ENCODE results near the gene CKMT1B. TPM values are rescaled to one million over a fixed set of nuclear protein-coding genes. Genes with fewer than 3 reads are reported as not detected.
"Not testable (repeated sequence)": the region's sequence is repeated elsewhere in the genome, so short reads cannot be mapped to it uniquely, and the experiment has no call there.

Gene CKMT1B
- total RNA-seq (100 to 1,000 TPM in 1 of 5 donors, 10 to 100 TPM in 4; 14.0 to 118 (median 54.8) TPM), polyA plus RNA-seq (10 to 100 TPM; 17.2 to 41.1 (median 27.2) TPM)
- long read RNA-seq, donor 1, partial matches to known transcripts = 0 of 4 reads
- long read RNA-seq, donor 1, other reads (novel, unspliced or antisense) = 0 of 4 reads
- long read RNA-seq, donor 2, partial matches to known transcripts = 0 of 1 reads
- long read RNA-seq, donor 2, other reads (novel, unspliced or antisense) = 0 of 1 reads
- long read RNA-seq, donor 3, partial matches to known transcripts = 0 of 6 reads
- long read RNA-seq, donor 3, other reads (novel, unspliced or antisense) = 0 of 6 reads
- long read RNA-seq, donor 4, partial matches to known transcripts = 0 of 1 reads
- long read RNA-seq, donor 4, other reads (novel, unspliced or antisense) = 0 of 1 reads
- long read RNA-seq, donor 5, partial matches to known transcripts = 0 of 1 reads
- long read RNA-seq, donor 5, other reads (novel, unspliced or antisense) = 0 of 1 reads
- long read RNA-seq, donor 6, transcript CKMT1B-201 (10 exons, 1,779 nt) = major isoform, 5 of 9 reads
- long read RNA-seq, donor 6, partial matches to known transcripts = 0 of 9 reads
- long read RNA-seq, donor 6, other reads (novel, unspliced or antisense) = 0 of 9 reads
- long read RNA-seq, donor 7, partial matches to known transcripts = 0 of 5 reads
- long read RNA-seq, donor 7, other reads (novel, unspliced or antisense) = 0 of 5 reads
- long read RNA-seq, donor 8, partial matches to known transcripts = 0 of 5 reads
- long read RNA-seq, donor 8, other reads (novel, unspliced or antisense) = 0 of 5 reads
- long read RNA-seq, donor 9, partial matches to known transcripts = 0 of 1 reads
- long read RNA-seq, donor 9, other reads (novel, unspliced or antisense) = 0 of 1 reads
- long read RNA-seq, donor 10 = 0 reads

DNA sequence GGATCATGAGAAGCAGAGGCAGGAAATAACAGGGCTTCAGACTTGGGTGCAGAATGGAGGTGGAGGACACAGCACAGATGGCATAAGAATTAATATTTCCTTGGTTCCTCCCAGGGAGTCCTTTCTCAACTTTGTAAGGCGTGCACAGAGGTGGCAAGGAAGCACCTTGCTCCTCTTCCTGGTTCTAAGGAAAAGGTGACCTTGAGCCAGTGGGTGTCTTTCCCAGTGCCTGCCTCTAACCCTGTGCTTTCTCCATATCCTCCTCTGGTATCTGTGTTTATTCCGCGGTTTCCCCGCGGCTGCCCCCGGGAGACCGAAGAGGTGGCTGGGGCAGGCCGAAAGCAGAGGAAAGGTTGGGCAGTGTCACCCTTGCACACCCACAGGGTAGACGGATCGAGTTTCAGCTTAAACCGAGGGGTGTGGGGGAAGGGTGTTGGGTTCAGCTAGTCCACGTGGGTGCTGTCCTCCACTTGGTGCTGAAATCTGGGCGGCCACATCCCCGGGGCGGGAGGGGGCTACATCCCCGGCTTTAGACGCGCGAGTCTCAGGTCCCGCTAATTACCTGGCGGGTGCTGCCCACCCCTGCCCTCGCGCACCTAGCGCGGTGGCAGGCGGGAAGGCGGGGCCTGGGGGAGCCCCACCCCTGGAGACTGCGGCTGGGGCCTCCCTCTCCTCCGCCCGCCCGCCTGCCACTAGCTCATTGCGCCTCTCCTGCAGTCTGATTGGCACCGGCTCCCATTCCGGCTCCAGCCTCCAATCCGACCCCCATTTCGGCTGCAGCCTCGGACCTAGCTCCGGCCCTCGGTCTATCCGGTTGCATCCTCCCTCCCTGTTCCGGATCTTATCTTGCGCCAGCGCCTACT lies at the start of gene CKMT1B:
Gene CKMT1B, plus strand, starts transcription at position 700 of the 863 bp plus-strand sequence. CDS start 192 bp downstream, outside the sequence.
- H3K36me3 ChIP-seq; DNase-seq; H3K27ac ChIP-seq; H3K27me3 ChIP-seq; H3K4me3 ChIP-seq; H3K4me1 ChIP-seq; H3K9me3 ChIP-seq; intact Hi-C loops (cut with DNase I; ENCODE audit: low total_unique reads): not testable (repeated sequence)
- WGBS, 5 donors = no CpG with 5 or more reads among the region's 43 CpGs

- H3K27ac ChIP-seq = no peak overlapping the region
- H3K4me3 ChIP-seq = no peak overlapping the region
- H3K9me3 ChIP-seq = peaks cover 0 to 6% (median 3%) of the 10 kb centered on the region in 4 donors
- H3K36me3 ChIP-seq = peaks cover 7 to 24% (median 20%) of the 10 kb centered on the region in 4 donors
- H3K27me3 ChIP-seq = no peaks in the 10 kb centered on the region
- H3K4me1 ChIP-seq = no peaks in the 10 kb centered on the region
- no peak for DNase-seq
- intact Hi-C loops (cut with DNase I; ENCODE audit: low total_unique reads) = no loop called here
- TF ChIP-seq POLR2A (IDR thresholded peaks at IDR 0.05) (no peak), POLR2AphosphoS5 (IDR thresholded peaks at IDR 0.05) (no peak), EP300 (IDR thresholded peaks at IDR 0.05) (no peak)
- TF ChIP-seq, protein P1, sequence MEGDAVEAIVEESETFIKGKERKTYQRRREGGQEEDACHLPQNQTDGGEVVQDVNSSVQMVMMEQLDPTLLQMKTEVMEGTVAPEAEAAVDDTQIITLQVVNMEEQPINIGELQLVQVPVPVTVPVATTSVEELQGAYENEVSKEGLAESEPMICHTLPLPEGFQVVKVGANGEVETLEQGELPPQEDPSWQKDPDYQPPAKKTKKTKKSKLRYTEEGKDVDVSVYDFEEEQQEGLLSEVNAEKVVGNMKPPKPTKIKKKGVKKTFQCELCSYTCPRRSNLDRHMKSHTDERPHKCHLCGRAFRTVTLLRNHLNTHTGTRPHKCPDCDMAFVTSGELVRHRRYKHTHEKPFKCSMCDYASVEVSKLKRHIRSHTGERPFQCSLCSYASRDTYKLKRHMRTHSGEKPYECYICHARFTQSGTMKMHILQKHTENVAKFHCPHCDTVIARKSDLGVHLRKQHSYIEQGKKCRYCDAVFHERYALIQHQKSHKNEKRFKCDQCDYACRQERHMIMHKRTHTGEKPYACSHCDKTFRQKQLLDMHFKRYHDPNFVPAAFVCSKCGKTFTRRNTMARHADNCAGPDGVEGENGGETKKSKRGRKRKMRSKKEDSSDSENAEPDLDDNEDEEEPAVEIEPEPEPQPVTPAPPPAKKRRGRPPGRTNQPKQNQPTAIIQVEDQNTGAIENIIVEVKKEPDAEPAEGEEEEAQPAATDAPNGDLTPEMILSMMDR (IDR thresholded peaks at IDR 0.05) = no peak
These were observed 49.6 kb upstream of the CKMT1B start for GRCh38 chr15:43544266-43544665.

DNA sequence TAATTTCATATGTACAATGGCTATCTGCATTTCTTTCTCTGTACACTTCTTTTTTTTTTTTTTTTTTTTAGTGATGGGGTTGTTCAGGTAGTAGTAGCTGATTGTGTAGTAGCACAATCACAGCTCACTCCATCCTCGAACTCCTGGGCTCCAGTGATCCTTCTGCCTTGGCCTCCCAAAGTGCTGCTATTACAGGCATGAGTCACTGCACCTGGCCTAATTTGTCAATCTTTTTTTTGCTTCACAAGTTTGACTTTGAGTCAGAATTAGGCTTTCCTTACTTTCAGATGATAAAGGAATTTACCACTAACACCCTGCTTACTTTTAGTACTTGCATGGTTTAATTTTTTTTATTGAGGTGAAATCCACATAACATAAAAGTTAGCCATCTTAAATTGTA lies 48.4 kb upstream of the CKMT1B start:
- Histone ChIP-seq H3K4me1 (no peaks in the 10 kb centered on the region), H3K27me3 (no peaks in the 10 kb centered on the region), H3K4me3 (no peak overlapping the region), H3K27ac (no peak overlapping the region), H3K9me3 (peaks cover 0 to 6% (median 3%) of the 10 kb centered on the region in 4 donors), H3K36me3 (peaks cover 5 to 25% (median 21%) of the 10 kb centered on the region in 4 donors)
- TF ChIP-seq POLR2AphosphoS5 (IDR thresholded peaks at IDR 0.05) = no peak
- no peak for TF ChIP-seq POLR2A (IDR thresholded peaks at IDR 0.05)
- TF ChIP-seq, protein P1 (IDR thresholded peaks at IDR 0.05) = no peak
- no peak for TF ChIP-seq EP300 (IDR thresholded peaks at IDR 0.05)
- intact Hi-C loops (cut with DNase I; ENCODE audit: low total_unique reads) = no loop called here
- DNase-seq = no peak
- WGBS, 5 donors = 86 to 100% (median 91%) methylated on average over 1 of the region's 1 CpG

GRCh38 chr15:43547539-43547938 lies 46.3 kb upstream of the CKMT1B start:
- H3K4me1 ChIP-seq = no peaks in the 10 kb centered on the region
- TF ChIP-seq POLR2AphosphoS5 (IDR thresholded peaks at IDR 0.05) = no peak
- 97 to 100% (median 99%) methylated on average over 2 of the region's 2 CpGs for WGBS, 5 donors
- H3K27me3 ChIP-seq = no peaks in the 10 kb centered on the region
- peaks cover 5 to 32% (median 26%) of the 10 kb centered on the region in 4 donors for H3K36me3 ChIP-seq
- peaks cover 0 to 6% (median 3%) of the 10 kb centered on the region in 4 donors for H3K9me3 ChIP-seq
- no peak overlapping the region for H3K4me3 ChIP-seq
- intact Hi-C loops (cut with DNase I; ENCODE audit: low total_unique reads) = no loop called here
- no peak for DNase-seq
- H3K27ac ChIP-seq = no peak overlapping the region
